Measurements from ENCODE around the gene SNX14.
"Not testable (repeated sequence)": the region's sequence is repeated elsewhere in the genome, so short reads cannot be mapped to it uniquely, and the experiment has no call there.

Gene SNX14

GRCh38 chr6:85593438-85594196 is at the start of gene SNX14:
Gene SNX14, minus strand, starts transcription at chr6:85593858. Its CDS starts 140 bp downstream, at chr6:85593718.
- no peak for FAIRE-seq

- no peak for FAIRE-seq
Observed at GRCh38 chr6:85642774-85643536, 49.3 kb upstream of the SNX14 start, which contains the start of gene SYNCRIP. Gene SYNCRIP, minus strand, starts transcription at chr6:85642886. Its CDS starts 1,447 bp downstream, at chr6:85641439.

GRCh38 chr6:85641897-85642773 is 48.5 kb upstream of the SNX14 start:
- FAIRE-seq: no peak

- no peak for FAIRE-seq
Observed at GRCh38 chr6:85641522-85641896, 47.9 kb upstream of the SNX14 start.

GRCh38 chr6:85640821-85641220 is 47.2 kb upstream of the SNX14 start:
- no peak for FAIRE-seq

GRCh38 chr6:85637579-85637978 is 43.9 kb upstream of the SNX14 start:
- no peak for FAIRE-seq

GRCh38 chr6:85632164-85632942 is 38.7 kb upstream of the SNX14 start:
- FAIRE-seq: no peak

GRCh38 chr6:85631117-85631516 is 37.5 kb upstream of the SNX14 start:
- FAIRE-seq: not testable (repeated sequence)

- no peak for FAIRE-seq
Observed at GRCh38 chr6:85628353-85628752, 34.7 kb upstream of the SNX14 start.

- FAIRE-seq: no peak
Observed at GRCh38 chr6:85620308-85620707, 26.6 kb upstream of the SNX14 start.

GRCh38 chr6:85614780-85615179 is 21.1 kb upstream of the SNX14 start:
- no peak for FAIRE-seq

- no peak for FAIRE-seq
Observed at GRCh38 chr6:85612690-85613474, 19.2 kb upstream of the SNX14 start.

- no peak for FAIRE-seq
Observed at GRCh38 chr6:85610182-85610895, 16.7 kb upstream of the SNX14 start.

- FAIRE-seq: no peak
Observed at GRCh38 chr6:85602100-85602499, 8.4 kb upstream of the SNX14 start.

- FAIRE-seq: no peak
Observed at GRCh38 chr6:85600713-85601313, 7.2 kb upstream of the SNX14 start.

- no peak for FAIRE-seq
Observed at GRCh38 chr6:85594197-85594930, 706 bp upstream of the SNX14 start.

GRCh38 chr6:85592033-85592432 is 1.6 kb downstream of the SNX14 start:
- FAIRE-seq: no peak

- FAIRE-seq: no peak
Observed at GRCh38 chr6:85591207-85591606, 2.5 kb downstream of the SNX14 start.

GRCh38 chr6:85585741-85586140 is 7.9 kb downstream of the SNX14 start:
- FAIRE-seq: no peak

GRCh38 chr6:85582832-85583231 is 10.8 kb downstream of the SNX14 start:
- not testable (repeated sequence) for FAIRE-seq

Data from A204.1 (cell line).